Keratinocyte (primary cell): ENCODE measurements around the gene RAB29. TPM values are rescaled to one million over a fixed set of nuclear protein-coding genes. Genes with fewer than 3 reads are reported as not detected.

Experiments
- DNase-seq: peaks from one replicate; pipeline ENCODE4 v3.0.0-alpha.2; 2011; ENCODE audit warnings: low read depth, missing footprints, low spot score
- FAIRE-seq: peaks from 2 replicates; lab custom pipeline; 2011; peaks lifted over from hg19 to GRCh38; lab: Jason Lieb, UNC
- H2AFZ ChIP-seq: 2 replicates; pipeline ENCODE4 v1.6.0; 2012; ENCODE audit warnings: low read length, control low read depth, inconsistent platforms; ENCODE audit not compliant: control insufficient read depth
- H3K27ac ChIP-seq: 2 replicates; pipeline ENCODE4 v1.5.1; 2011; ENCODE audit warnings: low read length; ENCODE audit not compliant: control insufficient read depth, insufficient read depth
- H3K27me3 ChIP-seq: 3 replicates; pipeline ENCODE4 v1.6.0; 2011; ENCODE audit warnings: low read length; ENCODE audit not compliant: control insufficient read depth, insufficient read depth; ENCODE audit errors: extremely low read depth
- H3K36me3 ChIP-seq, 2 experiments: 2 replicates in 1 of 2; 3 replicates in 1 of 2; pipeline ENCODE4 v1.5.1; 2011; ENCODE audit warnings: low read length in 2 of 2, mild to moderate bottlenecking in 1 of 2; ENCODE audit not compliant: control insufficient read depth in 2 of 2, insufficient read depth in 2 of 2; ENCODE audit errors: extremely low read depth in 1 of 2
- H3K4me1 ChIP-seq: 3 replicates; pipeline ENCODE4 v1.5.1; 2011; ENCODE audit warnings: low read length; ENCODE audit not compliant: control insufficient read depth, insufficient read depth; ENCODE audit errors: extremely low read depth
- H3K4me2 ChIP-seq: 3 replicates; pipeline ENCODE4 v1.6.0; 2011; ENCODE audit warnings: low read depth, low read length; ENCODE audit not compliant: control insufficient read depth, insufficient read depth; ENCODE audit errors: extremely low read depth
- H3K4me3 ChIP-seq, 3 experiments: fragments of 200-600 bp in 1 of 3; sonication (generic) in 1 of 3; 2 replicates in 2 of 3; 3 replicates in 1 of 3; pipeline ENCODE4 v1.5.1; 2011 to 2016; ENCODE audit warnings: low read length in 3 of 3, mild to moderate bottlenecking in 3 of 3, control low read depth in 2 of 3, inconsistent platforms in 1 of 3, low read depth in 1 of 3, mixed read lengths in 1 of 3, mixed run types in 1 of 3, moderate library complexity in 1 of 3; ENCODE audit not compliant: control insufficient read depth in 2 of 3, insufficient read depth in 2 of 3; ENCODE audit errors: extremely low read depth in 1 of 3
- H3K79me2 ChIP-seq: 2 replicates; pipeline ENCODE4 v1.6.0; 2012; ENCODE audit warnings: low read length; ENCODE audit not compliant: control insufficient read depth, insufficient read depth
- H3K9ac ChIP-seq: 3 replicates; pipeline ENCODE4 v1.6.0; 2011; ENCODE audit warnings: low read length; ENCODE audit not compliant: control insufficient read depth, insufficient read depth; ENCODE audit errors: extremely low read depth
- H3K9me1 ChIP-seq: 3 replicates; pipeline ENCODE4 v1.6.0; 2011; ENCODE audit warnings: low read length; ENCODE audit not compliant: control insufficient read depth, insufficient read depth; ENCODE audit errors: extremely low read depth
- H3K9me3 ChIP-seq: 2 replicates; pipeline ENCODE4 v1.5.1; 2012; ENCODE audit warnings: low read depth, low read length; ENCODE audit not compliant: control insufficient read depth
- H4K20me1 ChIP-seq: 3 replicates; pipeline ENCODE4 v1.6.0; 2011; ENCODE audit warnings: low read length; ENCODE audit not compliant: control insufficient read depth, insufficient read depth; ENCODE audit errors: extremely low read depth
- EZH2 ChIP-seq: IDR thresholded peaks from one replicate; pipeline ENCODE4 v1.6.1; 2012; ENCODE audit warnings: inconsistent platforms, mild to moderate bottlenecking, low read length, moderate library complexity
- dilution Hi-C: fragments of 300-500 bp; cut with MboI; formaldehyde crosslinking; loops from one replicate; pipeline ENCODE4 v1.7.0; 2020; ENCODE audit warnings: low sequenced_read_pairs; ENCODE audit not compliant: extremely low pct_ligation_motif_present
- polyA plus RNA-seq, 5 experiments: library from polyadenylated mRNA; depleted of rRNA in 3 of 5; stranded (reverse) in 3 of 5; stranded (forward) in 1 of 5; unstranded in 1 of 5; fragments of >200 nt; gene quantifications; 1 replicate in 1 of 5; 2 replicates in 3 of 5; 3 replicates in 1 of 5; pipeline versions ENCODE4 v1.2.1 to v1.2.3, GENCODE V29; 2011 to 2012; ENCODE audit warnings: missing spikeins in 2 of 5, low read depth in 1 of 5, low replicate concordance in 1 of 5
- TF ChIP-seq, protein P1 (sequence below), 3 experiments: IDR thresholded peaks in 1 of 3; conservative IDR thresholded peaks in 1 of 3; optimal IDR thresholded peaks in 1 of 3; 2 replicates in 2 of 3; 3 replicates in 1 of 3; pipeline versions ENCODE3 to v1.5.1; 2011; ENCODE audit warnings: low read length in 3 of 3, mild to moderate bottlenecking in 3 of 3, moderate library complexity in 2 of 3, control low read depth in 1 of 3, inconsistent platforms in 1 of 3; ENCODE audit not compliant: insufficient read depth in 2 of 3; ENCODE audit errors: extremely low read depth in 1 of 3

The RAB29 gene
- polyA plus RNA-seq, 1 donor (not counting 4 experiments of a cell fraction or from before 2014, with no cell fraction given): 26.7 TPM

DNA sequence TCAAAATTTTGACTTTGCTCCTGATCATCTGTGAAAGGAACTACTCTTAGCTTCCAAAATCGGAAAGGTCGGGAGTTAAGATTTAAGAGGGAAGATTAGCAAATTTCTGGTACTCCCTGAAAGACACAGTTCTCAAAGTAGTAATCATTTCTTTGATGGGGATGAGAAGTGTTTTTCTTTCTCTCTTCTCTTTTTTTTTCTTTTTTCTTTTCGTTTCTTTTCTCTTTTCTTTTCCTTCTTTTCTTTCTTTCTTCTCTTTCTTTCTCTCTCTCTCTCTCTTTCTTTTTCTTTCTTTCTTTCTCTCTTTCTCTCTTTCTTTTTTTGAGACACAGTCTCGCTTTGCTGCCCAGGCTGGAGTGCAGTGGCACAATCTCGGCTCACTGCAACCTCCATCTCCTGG lies 5.1 kb upstream of the RAB29 start:
- no peak overlapping the region for H3K4me2 ChIP-seq
- H3K9me1 ChIP-seq: no peaks in the 10 kb centered on the region
- no peaks in the 10 kb centered on the region for H4K20me1 ChIP-seq
- no peak overlapping the region for H3K9ac ChIP-seq
- no peak for DNase-seq
- no peaks in the 10 kb centered on the region for H3K36me3 ChIP-seq
- H2AFZ ChIP-seq: no peak overlapping the region
- no peak for FAIRE-seq
- no peaks in the 10 kb centered on the region for H3K27me3 ChIP-seq
- H3K4me1 ChIP-seq: peaks cover 7% of the 10 kb centered on the region
- TF ChIP-seq, protein P1, sequence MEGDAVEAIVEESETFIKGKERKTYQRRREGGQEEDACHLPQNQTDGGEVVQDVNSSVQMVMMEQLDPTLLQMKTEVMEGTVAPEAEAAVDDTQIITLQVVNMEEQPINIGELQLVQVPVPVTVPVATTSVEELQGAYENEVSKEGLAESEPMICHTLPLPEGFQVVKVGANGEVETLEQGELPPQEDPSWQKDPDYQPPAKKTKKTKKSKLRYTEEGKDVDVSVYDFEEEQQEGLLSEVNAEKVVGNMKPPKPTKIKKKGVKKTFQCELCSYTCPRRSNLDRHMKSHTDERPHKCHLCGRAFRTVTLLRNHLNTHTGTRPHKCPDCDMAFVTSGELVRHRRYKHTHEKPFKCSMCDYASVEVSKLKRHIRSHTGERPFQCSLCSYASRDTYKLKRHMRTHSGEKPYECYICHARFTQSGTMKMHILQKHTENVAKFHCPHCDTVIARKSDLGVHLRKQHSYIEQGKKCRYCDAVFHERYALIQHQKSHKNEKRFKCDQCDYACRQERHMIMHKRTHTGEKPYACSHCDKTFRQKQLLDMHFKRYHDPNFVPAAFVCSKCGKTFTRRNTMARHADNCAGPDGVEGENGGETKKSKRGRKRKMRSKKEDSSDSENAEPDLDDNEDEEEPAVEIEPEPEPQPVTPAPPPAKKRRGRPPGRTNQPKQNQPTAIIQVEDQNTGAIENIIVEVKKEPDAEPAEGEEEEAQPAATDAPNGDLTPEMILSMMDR (optimal IDR thresholded peaks at IDR 0.05 in 1 of 3, IDR thresholded peaks at IDR 0.05 in 1 of 3, conservative IDR thresholded peaks at IDR 0.05 in 1 of 3; ENCODE audit: extremely low read depth in 1 of 3, insufficient read depth in 2 of 3, low read length in 3 of 3): no peak
- no peak for TF ChIP-seq EZH2
- dilution Hi-C loops: no loop called here
- no peak overlapping the region for H3K4me3 ChIP-seq
- no peak overlapping the region for H3K27ac ChIP-seq
- H3K79me2 ChIP-seq: no peaks in the 10 kb centered on the region
- no peaks in the 10 kb centered on the region for H3K9me3 ChIP-seq

DNA sequence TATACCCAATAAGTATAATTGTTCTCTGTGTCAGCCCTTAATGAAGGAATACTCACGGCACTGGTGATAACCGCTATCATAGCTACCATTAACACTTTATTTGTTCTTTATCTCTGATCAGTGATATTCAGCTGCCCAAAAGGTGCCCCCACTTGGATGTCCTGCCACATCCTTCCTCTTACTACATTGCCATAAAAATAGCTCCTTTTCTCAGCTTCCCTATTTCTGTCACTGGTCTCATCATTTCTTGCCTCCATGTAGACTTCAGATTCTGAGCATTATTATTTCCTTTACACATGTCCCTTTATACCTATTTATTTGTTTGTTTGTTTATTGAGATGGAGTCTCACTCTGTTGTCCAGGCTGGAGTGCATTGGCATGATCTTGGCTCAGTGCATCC lies 2.7 kb upstream of the RAB29 start:
- no peak overlapping the region for H2AFZ ChIP-seq
- dilution Hi-C loops: no loop called here

More for the DNA sequence above, 2.7 kb upstream of the RAB29 start:
- Histone ChIP-seq H3K79me2 (peaks cover 1% of the 10 kb centered on the region), H4K20me1 (no peaks in the 10 kb centered on the region), H3K9me3 (no peaks in the 10 kb centered on the region), H3K36me3 (no peaks in the 10 kb centered on the region), H3K9ac (no peak overlapping the region), H3K9me1 (no peaks in the 10 kb centered on the region), H3K27ac (no peak overlapping the region), H3K27me3 (no peaks in the 10 kb centered on the region), H3K4me3 (no peak overlapping the region), H3K4me2 (no peak overlapping the region), H3K4me1 (peaks cover 7% of the 10 kb centered on the region)
- FAIRE-seq (no peak), DNase-seq (no peak)
- no peak for TF ChIP-seq EZH2
- TF ChIP-seq, protein P1 (optimal IDR thresholded peaks at IDR 0.05 in 1 of 3, IDR thresholded peaks at IDR 0.05 in 1 of 3, conservative IDR thresholded peaks at IDR 0.05 in 1 of 3; ENCODE audit: extremely low read depth in 1 of 3, insufficient read depth in 2 of 3, low read length in 3 of 3): no peak
